HUES64 (cell line): ENCODE data around the gene SLX4.
A peak's percentile ranks its signal among the peaks of the same experiment; 100 is the strongest.

ENCODE experiments used
- H3K27ac ChIP-seq: 2 replicates; pipeline ENCODE4 v1.7.0; 2013; ENCODE audit warnings: low read depth, low read length, inconsistent platforms
- H3K27me3 ChIP-seq: 2 replicates; pipeline ENCODE4 v1.6.1; 2013; ENCODE audit warnings: mild to moderate bottlenecking, low read length; ENCODE audit not compliant: insufficient read depth
- H3K36me3 ChIP-seq: 2 replicates; pipeline ENCODE4 v1.6.1; 2013; ENCODE audit warnings: mild to moderate bottlenecking, low read length; ENCODE audit not compliant: insufficient read depth
- H3K4me1 ChIP-seq: 2 replicates; pipeline ENCODE4 v1.6.1; 2013; ENCODE audit warnings: mild to moderate bottlenecking, low read length, moderate library complexity; ENCODE audit not compliant: insufficient read depth
- H3K4me3 ChIP-seq: 2 replicates; pipeline ENCODE4 v1.5.1; 2013; ENCODE audit warnings: mild to moderate bottlenecking, low read length, moderate library complexity
- H3K9ac ChIP-seq: 2 replicates; pipeline ENCODE4 v1.6.1; 2013; ENCODE audit warnings: mild to moderate bottlenecking, low read depth, low read length
- H3K9me3 ChIP-seq: 2 replicates; pipeline ENCODE4 v1.6.1; 2013; ENCODE audit warnings: low read depth, low read length; ENCODE audit not compliant: insufficient read depth
- WGBS: fragments of 150-250, 120-280 bp; methylation state at CpG from one replicate; pipeline ENCODE4 v1.1.7; 2013; ENCODE audit warnings: missing lambda C conversion rate; 5-methylcytosine and 5-hydroxymethylcytosine counted together

Gene SLX4

GRCh38 chr16:3589001-3589400, 22.4 kb downstream of the SLX4 start:
- Histone ChIP-seq H3K4me3 (no peak overlapping the region), H3K9ac (no peak overlapping the region), H3K36me3 (peaks cover 23% of the 10 kb centered on the region), H3K9me3 (no peaks in the 10 kb centered on the region), H3K27me3 (no peaks in the 10 kb centered on the region), H3K27ac (no peak overlapping the region), H3K4me1 (no peaks in the 10 kb centered on the region)
- WGBS, result 93% methylated on average over 22 of the region's 22 CpGs

- Histone ChIP-seq H3K4me1 (no peaks in the 10 kb centered on the region), H3K27ac (no peak overlapping the region), H3K36me3 (peaks cover 33% of the 10 kb centered on the region), H3K27me3 (no peaks in the 10 kb centered on the region), H3K9me3 (no peaks in the 10 kb centered on the region), H3K9ac (peak overlapping the region; percentile 20; the same call in 1 of the 2 replicates), H3K4me3 (no peak overlapping the region)
- WGBS, result 72% methylated on average over 15 of the region's 15 CpGs
These were observed 23.8 kb downstream of the SLX4 start for GRCh38 chr16:3587547-3588110.

- H3K9me3 ChIP-seq, result no peaks in the 10 kb centered on the region
- H3K4me3 ChIP-seq, result no peak overlapping the region
- WGBS, result 97% methylated on average over 8 of the region's 8 CpGs
- H3K9ac ChIP-seq, result no peak overlapping the region
- H3K36me3 ChIP-seq, result peaks cover 28% of the 10 kb centered on the region
- H3K27me3 ChIP-seq, result no peaks in the 10 kb centered on the region
- no peak overlapping the region for H3K27ac ChIP-seq
- no peaks in the 10 kb centered on the region for H3K4me1 ChIP-seq
These were observed 27.0 kb downstream of the SLX4 start for GRCh38 chr16:3584412-3584811.

DNA sequence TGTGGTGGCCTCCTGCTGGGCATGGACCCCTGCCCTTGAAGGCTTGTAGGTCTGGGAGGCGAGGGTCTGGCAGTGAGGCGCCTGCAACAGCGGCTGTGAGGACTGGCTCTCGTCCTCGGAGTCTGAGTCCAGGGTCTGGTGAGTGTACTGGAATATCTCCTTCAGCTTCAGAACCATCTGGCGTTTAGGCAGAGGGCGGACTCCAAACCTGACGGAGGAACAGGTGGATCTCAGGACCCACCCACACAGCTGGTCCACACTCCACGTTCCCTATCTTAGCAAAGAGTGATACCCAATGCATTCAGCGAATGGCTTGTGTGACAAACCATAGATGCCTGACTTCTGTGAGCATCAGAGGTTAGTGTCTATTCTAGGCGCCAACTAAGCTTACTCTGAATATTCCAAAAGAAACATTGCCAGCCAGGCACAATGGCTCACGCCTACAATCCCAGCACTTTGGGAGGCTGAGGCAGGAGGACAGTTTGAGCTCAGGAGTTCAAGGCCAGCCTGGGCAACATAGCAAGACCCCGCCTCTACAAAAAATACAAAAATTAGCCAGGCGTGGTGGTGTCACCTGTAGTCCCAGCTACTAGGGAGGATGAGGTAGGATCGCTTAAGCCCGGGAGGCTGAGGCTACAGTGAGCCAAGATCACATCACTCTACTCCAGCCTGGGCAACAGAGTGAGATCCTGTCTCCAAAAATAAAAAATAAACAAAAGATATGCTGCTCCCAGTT, 27.9 kb downstream of the SLX4 start:
- peaks cover 19% of the 10 kb centered on the region for H3K36me3 ChIP-seq

GRCh38 chr16:3582276-3583165, 28.9 kb downstream of the SLX4 start:
- H3K9ac ChIP-seq, result no peak overlapping the region
- H3K9me3 ChIP-seq, result no peaks in the 10 kb centered on the region
- H3K27ac ChIP-seq, result no peak overlapping the region
- no peak overlapping the region for H3K4me3 ChIP-seq
- H3K4me1 ChIP-seq, result no peaks in the 10 kb centered on the region
- H3K36me3 ChIP-seq, result peaks cover 17% of the 10 kb centered on the region
- 95% methylated on average over 36 of the region's 36 CpGs for WGBS
- H3K27me3 ChIP-seq, result no peaks in the 10 kb centered on the region

More for the DNA sequence above, 27.9 kb downstream of the SLX4 start:
- Histone ChIP-seq H3K4me3 (no peak overlapping the region), H3K27me3 (no peaks in the 10 kb centered on the region), H3K27ac (no peak overlapping the region), H3K9ac (no peak overlapping the region), H3K4me1 (no peaks in the 10 kb centered on the region), H3K9me3 (no peaks in the 10 kb centered on the region)
- WGBS, result 95% methylated on average over 16 of the region's 16 CpGs

- H3K4me3 ChIP-seq, result no peak overlapping the region
- 97% methylated on average over 10 of the region's 10 CpGs for WGBS
- H3K27ac ChIP-seq, result no peak overlapping the region
- no peaks in the 10 kb centered on the region for H3K27me3 ChIP-seq
- H3K9me3 ChIP-seq, result no peaks in the 10 kb centered on the region
- H3K9ac ChIP-seq, result no peak overlapping the region
- peaks cover 17% of the 10 kb centered on the region for H3K36me3 ChIP-seq
- H3K4me1 ChIP-seq, result no peaks in the 10 kb centered on the region
These were observed 30.0 kb downstream of the SLX4 start for GRCh38 chr16:3581392-3581791.

- no peak overlapping the region for H3K4me3 ChIP-seq
- no peak overlapping the region for H3K9ac ChIP-seq
- no peaks in the 10 kb centered on the region for H3K9me3 ChIP-seq
- H3K4me1 ChIP-seq, result no peaks in the 10 kb centered on the region
- H3K27ac ChIP-seq, result no peak overlapping the region
- no peaks in the 10 kb centered on the region for H3K27me3 ChIP-seq
- peaks cover 17% of the 10 kb centered on the region for H3K36me3 ChIP-seq
- 89% methylated on average over 8 of the region's 8 CpGs for WGBS
These were observed 30.7 kb downstream of the SLX4 start for GRCh38 chr16:3580686-3581085.

DNA sequence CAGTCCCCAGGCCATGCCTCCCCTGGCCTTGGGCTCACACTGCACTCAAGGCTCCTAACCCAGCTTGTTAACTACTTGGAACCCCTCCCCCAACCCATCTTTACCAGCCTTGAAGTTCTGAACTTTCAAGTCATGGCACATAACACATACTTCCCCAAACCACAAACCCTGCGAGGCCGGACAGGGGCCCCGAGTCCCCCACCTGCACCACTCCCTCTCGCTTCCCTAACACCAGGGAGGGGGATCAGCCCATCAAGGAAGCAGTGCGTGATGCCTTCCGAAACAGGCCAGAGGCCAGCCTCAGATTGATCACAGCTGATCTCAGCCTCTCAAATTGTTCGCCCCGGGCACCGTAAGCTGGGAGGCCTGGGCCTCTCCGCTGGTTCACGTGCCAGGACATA, 31.2 kb downstream of the SLX4 start:
- Histone ChIP-seq H3K4me3 (no peak overlapping the region), H3K36me3 (peaks cover 17% of the 10 kb centered on the region), H3K4me1 (no peaks in the 10 kb centered on the region), H3K9me3 (no peaks in the 10 kb centered on the region), H3K27ac (no peak overlapping the region), H3K27me3 (no peaks in the 10 kb centered on the region), H3K9ac (no peak overlapping the region)
- WGBS, result 93% methylated on average over 11 of the region's 11 CpGs

- 95% methylated on average over 7 of the region's 7 CpGs for WGBS
- no peak overlapping the region for H3K9ac ChIP-seq
- H3K9me3 ChIP-seq, result no peaks in the 10 kb centered on the region
- H3K4me3 ChIP-seq, result no peak overlapping the region
- no peak overlapping the region for H3K27ac ChIP-seq
- H3K27me3 ChIP-seq, result no peaks in the 10 kb centered on the region
- H3K4me1 ChIP-seq, result no peaks in the 10 kb centered on the region
- peaks cover 17% of the 10 kb centered on the region for H3K36me3 ChIP-seq
These were observed 31.6 kb downstream of the SLX4 start for GRCh38 chr16:3579776-3580175.

DNA sequence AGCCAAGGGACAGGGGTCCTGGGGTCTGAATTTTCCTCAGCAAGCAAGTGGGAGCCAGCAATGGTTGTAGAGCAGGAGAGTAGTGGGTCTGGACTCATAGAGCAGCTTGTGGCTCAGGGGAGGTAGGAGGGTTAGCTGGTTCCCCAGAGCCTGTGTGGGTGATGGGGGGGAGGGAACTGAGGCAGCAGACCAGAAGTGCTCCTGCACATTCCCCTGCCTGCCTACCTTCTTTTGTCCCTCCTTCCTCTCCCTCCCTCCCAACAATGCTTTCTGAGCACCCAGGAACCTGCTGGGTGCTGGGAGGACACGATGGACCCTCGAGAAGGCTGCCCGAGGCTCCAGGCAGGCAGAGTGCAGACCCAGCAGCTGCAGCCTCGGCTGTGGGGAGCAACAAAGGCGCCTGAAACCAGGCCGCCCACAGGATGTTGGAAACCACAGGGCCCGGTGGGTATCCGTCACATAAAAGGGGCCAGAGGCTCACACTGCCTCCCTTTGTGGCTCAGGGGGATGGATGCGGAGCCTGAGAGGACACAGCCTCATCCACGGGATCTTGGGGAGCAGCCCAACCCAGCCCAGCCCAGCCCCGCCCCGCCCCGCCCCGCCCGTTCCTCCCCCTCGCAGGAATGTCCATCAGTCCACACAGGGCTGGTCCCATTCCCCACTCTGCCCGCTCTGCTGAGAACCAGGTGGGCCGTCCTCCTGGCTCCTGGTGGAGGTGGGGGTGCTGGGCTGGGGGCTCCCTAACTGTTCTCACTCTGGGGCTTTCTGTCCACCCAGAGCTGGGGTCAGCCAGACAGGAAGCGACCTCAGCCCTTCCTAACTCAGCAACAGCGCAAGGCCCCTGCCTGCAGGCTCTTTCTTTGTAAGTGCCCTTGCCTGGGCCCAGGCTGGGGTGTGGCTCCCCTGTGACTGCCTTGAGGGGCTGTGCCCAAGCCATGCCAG, 32.5 kb downstream of the SLX4 start:
- no peaks in the 10 kb centered on the region for H3K4me1 ChIP-seq
- H3K9ac ChIP-seq, result 0 out of 2 replicates have a peak overlapping the region, but pooled peaks have one; percentile 47
- H3K27ac ChIP-seq, result no peak overlapping the region

More for the DNA sequence above, 32.5 kb downstream of the SLX4 start:
- WGBS, result 78% methylated on average over 16 of the region's 20 CpGs
- H3K4me3 ChIP-seq, result no peak overlapping the region
- H3K27me3 ChIP-seq, result no peaks in the 10 kb centered on the region
- H3K36me3 ChIP-seq, result peaks cover 15% of the 10 kb centered on the region
- H3K9me3 ChIP-seq, result no peaks in the 10 kb centered on the region
